WTC11 (cell line): Measurements from ENCODE around the gene TMEM63C. TPM values are rescaled to one million over a fixed set of nuclear protein-coding genes. Genes with fewer than 3 reads are reported as not detected.
"Not testable (repeated sequence)": the region's sequence is repeated elsewhere in the genome, so short reads cannot be mapped to it uniquely, and the experiment has no call there.

Source experiments
- ATAC-seq: fragments of 200-7000 bp; cut with Tn5 transposase; 2 replicates; pipeline ENCODE4 v1.10.0; 2021; ENCODE audit warnings: mild to moderate bottlenecking, moderate library complexity
- CTCF ChIA-PET: fragments of 300-600 bp; sonication (Branson Sonifier 250); formaldehyde crosslinking; loops from one replicate; lab custom pipeline; 2021; ENCODE audit warnings: antibody characterized with exemption; lab: Charles Lee
- POLR2A ChIA-PET: fragments of 350-600 bp; sonication (Branson Sonifier 250); formaldehyde crosslinking; loops from one replicate; lab custom pipeline; 2021; ENCODE audit warnings: antibody characterized with exemption; lab: Charles Lee
- DNase-seq: peaks from one replicate; pipeline ENCODE4 v3.0.0; 2021; ENCODE audit warnings: low spot score
- H3K27ac Mint-ChIP-seq: 2 replicates; pipeline ENCODE4 v1.8.0; 2021; ENCODE audit warnings: mixed read lengths
- H3K27me3 Mint-ChIP-seq: 2 replicates; pipeline ENCODE4 v1.8.0; 2021; ENCODE audit warnings: low read depth, mild to moderate bottlenecking, moderate library complexity, mixed read lengths
- H3K36me3 Mint-ChIP-seq: 2 replicates; pipeline ENCODE4 v1.8.0; 2021; ENCODE audit warnings: mixed read lengths
- H3K4me1 Mint-ChIP-seq: 2 replicates; pipeline ENCODE4 v1.8.0; 2022; ENCODE audit warnings: mixed read lengths
- H3K4me3 Mint-ChIP-seq: 2 replicates; pipeline ENCODE4 v1.8.0; 2021; ENCODE audit warnings: mild to moderate bottlenecking, moderate library complexity, mixed read lengths
- H3K9me3 Mint-ChIP-seq: 2 replicates; pipeline ENCODE4 v1.8.0; 2021; ENCODE audit warnings: mixed read lengths
- CREB1 ChIP-seq: sonication (generic); formaldehyde crosslinking; IDR thresholded peaks from 2 replicates; pipeline ENCODE4 v1.8.0; 2023; ENCODE audit warnings: mild to moderate bottlenecking, missing genetic modification reagents
- GTF2I ChIP-seq: fragments of 250-450 bp; sonication (Bioruptor Pico); conservative IDR thresholded peaks from 2 replicates; pipeline ENCODE4 v1.4.0; 2021; ENCODE audit warnings: mild to moderate bottlenecking
- HMGA2 ChIP-seq: fragments of 250-450 bp; sonication (Bioruptor Pico); IDR thresholded peaks from 2 replicates; pipeline ENCODE4 v1.4.0; 2021; ENCODE audit warnings: mild to moderate bottlenecking, moderate library complexity
- IRF2 ChIP-seq: sonication (generic); formaldehyde crosslinking; IDR thresholded peaks from 2 replicates; pipeline ENCODE4 v1.8.0; 2022; ENCODE audit warnings: low read depth, missing genetic modification reagents, borderline replicate concordance
- JUN ChIP-seq: sonication (generic); formaldehyde crosslinking; IDR thresholded peaks from 2 replicates; pipeline ENCODE4 v1.8.0; 2023; ENCODE audit warnings: mild to moderate bottlenecking, missing genetic modification reagents
- MLX ChIP-seq: sonication (generic); formaldehyde crosslinking; IDR thresholded peaks from 2 replicates; pipeline ENCODE4 v1.8.1; 2023; ENCODE audit warnings: mild to moderate bottlenecking, missing genetic modification reagents, moderate library complexity
- NFATC4 ChIP-seq: fragments of 250-450 bp; sonication (Bioruptor Pico); IDR thresholded peaks from 2 replicates; pipeline ENCODE4 v1.9.0; 2021; ENCODE audit warnings: mild to moderate bottlenecking
- NFYB ChIP-seq: sonication (generic); formaldehyde crosslinking; conservative IDR thresholded peaks from 2 replicates; pipeline ENCODE4 v1.8.0; 2022; ENCODE audit warnings: low read depth, missing genetic modification reagents
- NR1H2 ChIP-seq: sonication (generic); formaldehyde crosslinking; IDR thresholded peaks from 2 replicates; pipeline ENCODE4 v1.9.0; 2021; ENCODE audit warnings: mild to moderate bottlenecking, moderate library complexity, missing genetic modification reagents
- NR3C1 ChIP-seq: sonication (generic); formaldehyde crosslinking; conservative IDR thresholded peaks from 2 replicates; pipeline ENCODE4 v1.8.1; 2023; ENCODE audit warnings: low read depth, mild to moderate bottlenecking, missing genetic modification reagents
- TEAD4 ChIP-seq: sonication (generic); formaldehyde crosslinking; IDR thresholded peaks from 2 replicates; pipeline ENCODE4 v1.8.0; 2022; ENCODE audit warnings: mild to moderate bottlenecking, missing genetic modification reagents
- ZNF121 ChIP-seq: sonication (generic); formaldehyde crosslinking; IDR thresholded peaks from 2 replicates; pipeline ENCODE4 v1.8.0; 2023; ENCODE audit warnings: missing genetic modification reagents
- ZNF281 ChIP-seq: sonication (generic); formaldehyde crosslinking; IDR thresholded peaks from 2 replicates; pipeline ENCODE4 v1.8.0; 2023; ENCODE audit warnings: mild to moderate bottlenecking, missing genetic modification reagents
- ZNF317 ChIP-seq: sonication (generic); formaldehyde crosslinking; IDR thresholded peaks from 2 replicates; pipeline ENCODE4 v1.8.1; 2023; ENCODE audit warnings: low read depth, mild to moderate bottlenecking, moderate library complexity, missing genetic modification reagents, borderline replicate concordance
- total RNA-seq: library from RNA; stranded (reverse); gene quantifications from 3 replicates; pipeline ENCODE4 v1.2.3, GENCODE V29; 2021
- TF ChIP-seq, protein P1 (sequence below): sonication (generic); formaldehyde crosslinking; IDR thresholded peaks from 2 replicates; pipeline ENCODE4 v1.8.1; 2023; ENCODE audit warnings: mild to moderate bottlenecking, missing genetic modification reagents
- TF ChIP-seq, protein P2 (sequence below): sonication (generic); formaldehyde crosslinking; IDR thresholded peaks from 2 replicates; pipeline ENCODE4 v1.8.1; 2022; ENCODE audit warnings: mild to moderate bottlenecking, missing genetic modification reagents, moderate library complexity, borderline replicate concordance
- TF ChIP-seq, protein P3 (sequence below): fragments of 250-450 bp; sonication (Bioruptor Pico); IDR thresholded peaks from 2 replicates; pipeline ENCODE4 v2.1.2; 2022; ENCODE audit warnings: mild to moderate bottlenecking, moderate library complexity
- TF ChIP-seq, protein P4 (sequence below): sonication (generic); formaldehyde crosslinking; IDR thresholded peaks from 2 replicates; pipeline ENCODE4 v1.8.1; 2023; ENCODE audit warnings: mild to moderate bottlenecking, missing genetic modification reagents

TMEM63C gene
- total RNA-seq, 1 experiment from 2014 or later = 8.8 TPM

DNA sequence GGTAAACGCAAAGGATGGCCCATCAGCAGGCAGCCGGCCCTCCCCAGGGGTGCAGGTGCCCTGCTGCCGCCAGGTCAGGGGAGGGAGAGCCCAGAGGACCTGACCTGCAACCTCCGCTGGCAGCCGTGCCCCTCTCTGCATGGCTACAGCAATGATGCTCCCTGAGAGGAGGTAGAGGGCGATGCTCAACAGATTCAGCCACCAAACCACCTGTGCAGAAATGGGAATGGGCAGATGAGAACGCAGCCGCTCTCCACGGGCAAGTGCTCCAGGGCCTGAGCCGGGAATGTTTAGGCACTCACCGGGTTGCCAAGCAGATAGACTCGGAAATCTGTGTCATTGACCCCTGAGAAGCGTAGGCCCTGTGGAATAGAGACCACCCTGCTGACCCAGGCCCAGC is 98.1 kb downstream of the TMEM63C start:
- ATAC-seq (no peak), DNase-seq (no peak)
- Mint-ChIP-seq H3K4me3 (no peak overlapping the region), H3K27me3 (no peaks in the 10 kb centered on the region), H3K36me3 (peaks cover 23% of the 10 kb centered on the region), H3K4me1 (no peaks in the 10 kb centered on the region), H3K9me3 (no peaks in the 10 kb centered on the region), H3K27ac (no peak overlapping the region)
- ChIA-PET POLR2A (no interaction called here), CTCF (interaction anchor here (1.2 to 1.8 kb wide), 4 partner anchors 11 to 127 kb away, joined by 4 to 8 read pairs (median 5); no protein-coding TSS in a partner anchor)
- TF ChIP-seq, protein P1, sequence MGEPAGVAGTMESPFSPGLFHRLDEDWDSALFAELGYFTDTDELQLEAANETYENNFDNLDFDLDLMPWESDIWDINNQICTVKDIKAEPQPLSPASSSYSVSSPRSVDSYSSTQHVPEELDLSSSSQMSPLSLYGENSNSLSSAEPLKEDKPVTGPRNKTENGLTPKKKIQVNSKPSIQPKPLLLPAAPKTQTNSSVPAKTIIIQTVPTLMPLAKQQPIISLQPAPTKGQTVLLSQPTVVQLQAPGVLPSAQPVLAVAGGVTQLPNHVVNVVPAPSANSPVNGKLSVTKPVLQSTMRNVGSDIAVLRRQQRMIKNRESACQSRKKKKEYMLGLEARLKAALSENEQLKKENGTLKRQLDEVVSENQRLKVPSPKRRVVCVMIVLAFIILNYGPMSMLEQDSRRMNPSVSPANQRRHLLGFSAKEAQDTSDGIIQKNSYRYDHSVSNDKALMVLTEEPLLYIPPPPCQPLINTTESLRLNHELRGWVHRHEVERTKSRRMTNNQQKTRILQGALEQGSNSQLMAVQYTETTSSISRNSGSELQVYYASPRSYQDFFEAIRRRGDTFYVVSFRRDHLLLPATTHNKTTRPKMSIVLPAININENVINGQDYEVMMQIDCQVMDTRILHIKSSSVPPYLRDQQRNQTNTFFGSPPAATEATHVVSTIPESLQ (CRISPR knock-in tag) = no peak
- TF ChIP-seq CREB1 (no peak), TEAD4 (CRISPR knock-in tag) (no peak), HMGA2 (CRISPR knock-in tag) (no peak), NR1H2 (CRISPR knock-in tag) (no peak)

- H3K4me3 Mint-ChIP-seq, H3K9me3 Mint-ChIP-seq, DNase-seq, H3K27ac Mint-ChIP-seq, H3K27me3 Mint-ChIP-seq, ATAC-seq, POLR2A ChIA-PET, H3K4me1 Mint-ChIP-seq: not testable (repeated sequence)
- CTCF ChIA-PET = interaction anchor here (1.1 kb wide), 1 partner anchor 35 kb away, joined by 3 read pairs; no protein-coding TSS in a partner anchor
- H3K36me3 Mint-ChIP-seq = peaks cover 34% of the 10 kb centered on the region
These were observed 99.3 kb downstream of the TMEM63C start for GRCh38 chr14:77280921-77281320.

DNA sequence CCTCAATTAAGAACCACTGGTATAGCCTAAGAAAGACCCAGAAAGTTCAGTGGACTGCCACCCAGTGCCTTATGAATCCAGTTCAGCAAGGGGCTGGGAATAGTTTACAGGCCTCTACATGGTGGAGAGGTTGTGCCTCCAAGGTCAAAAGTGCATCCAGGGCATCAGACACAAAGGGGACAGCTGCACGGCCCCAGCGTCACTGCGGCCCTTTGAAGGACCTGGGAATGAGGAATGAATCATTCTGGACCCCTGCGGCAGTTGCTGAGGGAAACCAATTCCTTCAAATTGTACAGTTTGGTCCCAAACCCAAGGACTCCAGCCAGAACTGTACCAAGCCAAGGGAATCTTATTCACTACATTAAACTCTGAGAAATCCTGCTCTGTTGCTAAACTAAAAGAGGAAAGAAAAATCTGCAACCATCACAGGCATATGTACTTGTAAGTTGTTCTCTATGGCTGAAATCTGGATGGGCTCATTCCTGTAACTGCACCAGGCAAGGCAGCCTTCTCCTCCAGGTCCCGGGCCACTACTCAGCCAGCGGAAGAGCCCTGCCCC is 100.3 kb downstream of the TMEM63C start:
- H3K4me1 Mint-ChIP-seq = no peaks in the 10 kb centered on the region
- no peak overlapping the region for H3K4me3 Mint-ChIP-seq
- ATAC-seq (no peak), DNase-seq (no peak)
- no peak overlapping the region for H3K27ac Mint-ChIP-seq
- TF ChIP-seq, protein P2, sequence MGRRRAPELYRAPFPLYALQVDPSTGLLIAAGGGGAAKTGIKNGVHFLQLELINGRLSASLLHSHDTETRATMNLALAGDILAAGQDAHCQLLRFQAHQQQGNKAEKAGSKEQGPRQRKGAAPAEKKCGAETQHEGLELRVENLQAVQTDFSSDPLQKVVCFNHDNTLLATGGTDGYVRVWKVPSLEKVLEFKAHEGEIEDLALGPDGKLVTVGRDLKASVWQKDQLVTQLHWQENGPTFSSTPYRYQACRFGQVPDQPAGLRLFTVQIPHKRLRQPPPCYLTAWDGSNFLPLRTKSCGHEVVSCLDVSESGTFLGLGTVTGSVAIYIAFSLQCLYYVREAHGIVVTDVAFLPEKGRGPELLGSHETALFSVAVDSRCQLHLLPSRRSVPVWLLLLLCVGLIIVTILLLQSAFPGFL = no peak
- TF ChIP-seq HMGA2 (CRISPR knock-in tag) = no peak
- TF ChIP-seq MLX = no peak
- TF ChIP-seq NFYB = no peak
- TF ChIP-seq NR3C1 (CRISPR knock-in tag) = no peak
- no peaks in the 10 kb centered on the region for H3K9me3 Mint-ChIP-seq
- H3K36me3 Mint-ChIP-seq = peaks cover 42% of the 10 kb centered on the region
- ChIA-PET POLR2A (no interaction called here), CTCF (no interaction called here)
- H3K27me3 Mint-ChIP-seq = no peaks in the 10 kb centered on the region

DNA sequence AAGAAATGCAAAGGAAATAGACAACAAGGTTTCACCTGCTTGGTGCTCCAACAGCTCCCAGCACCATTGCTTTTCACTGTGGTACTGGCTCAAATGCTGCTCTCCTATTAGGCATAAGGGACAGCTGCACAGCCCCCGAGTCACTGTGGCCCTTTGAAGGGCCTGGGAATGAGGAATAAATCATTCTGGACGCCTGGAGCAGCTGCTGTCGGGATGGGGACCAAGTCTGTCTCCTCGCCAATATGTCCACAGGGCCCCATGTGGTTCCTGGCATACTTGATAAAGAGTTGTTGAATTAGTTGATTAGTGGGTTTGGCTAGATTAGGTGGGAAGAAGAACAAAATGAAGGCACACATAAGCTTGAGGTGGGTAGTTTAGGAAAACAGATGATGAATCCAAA is 102.5 kb downstream of the TMEM63C start:
- Mint-ChIP-seq H3K4me1 (no peaks in the 10 kb centered on the region), H3K4me3 (no peak overlapping the region), H3K9me3 (no peaks in the 10 kb centered on the region), H3K36me3 (peaks cover 48% of the 10 kb centered on the region), H3K27ac (no peak overlapping the region), H3K27me3 (no peaks in the 10 kb centered on the region)
- ATAC-seq (no peak), DNase-seq (no peak)
- POLR2A ChIA-PET = no interaction called here
- CTCF ChIA-PET = no interaction called here
- TF ChIP-seq NFATC4 (CRISPR knock-in tag) (no peak), IRF2 (no peak), HMGA2 (CRISPR knock-in tag) (no peak), ZNF121 (CRISPR knock-in tag) (no peak), JUN (no peak), ZNF317 (CRISPR knock-in tag) (no peak), ZNF281 (CRISPR knock-in tag) (no peak), GTF2I (CRISPR knock-in tag) (no peak)
- TF ChIP-seq, protein P3, sequence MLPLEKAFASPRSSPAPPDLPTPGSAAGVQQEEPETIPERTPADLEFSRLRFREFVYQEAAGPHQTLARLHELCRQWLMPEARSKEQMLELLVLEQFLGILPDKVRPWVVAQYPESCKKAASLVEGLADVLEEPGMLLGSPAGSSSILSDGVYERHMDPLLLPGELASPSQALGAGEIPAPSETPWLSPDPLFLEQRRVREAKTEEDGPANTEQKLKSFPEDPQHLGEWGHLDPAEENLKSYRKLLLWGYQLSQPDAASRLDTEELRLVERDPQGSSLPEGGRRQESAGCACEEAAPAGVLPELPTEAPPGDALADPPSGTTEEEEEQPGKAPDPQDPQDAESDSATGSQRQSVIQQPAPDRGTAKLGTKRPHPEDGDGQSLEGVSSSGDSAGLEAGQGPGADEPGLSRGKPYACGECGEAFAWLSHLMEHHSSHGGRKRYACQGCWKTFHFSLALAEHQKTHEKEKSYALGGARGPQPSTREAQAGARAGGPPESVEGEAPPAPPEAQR (CRISPR knock-in tag) = no peak
- TF ChIP-seq, protein P4, sequence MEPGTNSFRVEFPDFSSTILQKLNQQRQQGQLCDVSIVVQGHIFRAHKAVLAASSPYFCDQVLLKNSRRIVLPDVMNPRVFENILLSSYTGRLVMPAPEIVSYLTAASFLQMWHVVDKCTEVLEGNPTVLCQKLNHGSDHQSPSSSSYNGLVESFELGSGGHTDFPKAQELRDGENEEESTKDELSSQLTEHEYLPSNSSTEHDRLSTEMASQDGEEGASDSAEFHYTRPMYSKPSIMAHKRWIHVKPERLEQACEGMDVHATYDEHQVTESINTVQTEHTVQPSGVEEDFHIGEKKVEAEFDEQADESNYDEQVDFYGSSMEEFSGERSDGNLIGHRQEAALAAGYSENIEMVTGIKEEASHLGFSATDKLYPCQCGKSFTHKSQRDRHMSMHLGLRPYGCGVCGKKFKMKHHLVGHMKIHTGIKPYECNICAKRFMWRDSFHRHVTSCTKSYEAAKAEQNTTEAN = no peak
